H1 (cell line): ENCODE measurements around the gene FAM227B. TPM values are rescaled to one million over a fixed set of nuclear protein-coding genes. Genes with fewer than 3 reads are reported as not detected.

Experiments
- CTCF ChIA-PET: fragments of 300-600 bp; sonication (Branson Sonifier 250); formaldehyde crosslinking; loops from one replicate; lab custom pipeline; 2021; ENCODE audit not compliant: partially characterized antibody; lab: Charles Lee
- POLR2A ChIA-PET: fragments of 300-600 bp; sonication (Branson Sonifier 250); formaldehyde crosslinking; loops from one replicate; lab custom pipeline; 2021; ENCODE audit warnings: inconsistent platforms; ENCODE audit not compliant: partially characterized antibody; lab: Charles Lee
- DNase-seq, 2 experiments: peaks; one replicate each; pipeline versions ENCODE4 v3.0.0 to v3.0.0-alpha.2; 2010 to 2022; ENCODE audit warnings: low spot score in 2 of 2, low read depth in 1 of 2, mixed read lengths in 1 of 2
- FAIRE-seq: peaks from 2 replicates; lab custom pipeline; 2011; peaks lifted over from hg19 to GRCh38; lab: Jason Lieb, UNC
- H2AFZ ChIP-seq: 2 replicates; pipeline ENCODE4 v1.8.1; 2012; ENCODE audit warnings: low read length, inconsistent platforms
- H2AK5ac ChIP-seq: 2 replicates; pipeline ENCODE4 v1.6.1; 2013; ENCODE audit warnings: low read depth, low read length
- H2BK120ac ChIP-seq: replicated peaks from 2 replicates; pipeline ENCODE3; 2013; ENCODE audit warnings: low read depth, low read length, inconsistent platforms
- H2BK12ac ChIP-seq: 2 replicates; pipeline ENCODE4 v1.6.1; 2013; ENCODE audit warnings: low read depth, low read length
- H2BK15ac ChIP-seq: 2 replicates; pipeline ENCODE4 v1.6.1; 2013; ENCODE audit warnings: low read length
- H2BK20ac ChIP-seq: 2 replicates; pipeline ENCODE4 v1.6.1; 2013; ENCODE audit warnings: low read length
- H2BK5ac ChIP-seq: 2 replicates; pipeline ENCODE4 v1.6.1; 2013; ENCODE audit warnings: low read depth, low read length
- H3K14ac ChIP-seq: 2 replicates; pipeline ENCODE4 v1.6.1; 2013; ENCODE audit warnings: inconsistent platforms; ENCODE audit not compliant: insufficient read length
- H3K18ac ChIP-seq: 2 replicates; pipeline ENCODE4 v1.6.1; 2013; ENCODE audit warnings: low read length; ENCODE audit errors: extremely low read depth
- H3K23ac ChIP-seq: 2 replicates; pipeline ENCODE4 v1.6.1; 2013; ENCODE audit warnings: inconsistent platforms; ENCODE audit not compliant: insufficient read length
- H3K23me2 ChIP-seq: 2 replicates; pipeline ENCODE4 v1.6.1; 2013; ENCODE audit warnings: low read depth, low read length
- H3K27ac ChIP-seq: 2 replicates; pipeline ENCODE4 v1.6.1; 2011; ENCODE audit warnings: low read depth, low read length, inconsistent platforms
- H3K27me3 ChIP-seq, 4 experiments: replicated peaks in 1 of 4; 1 replicate in 1 of 4; 2 replicates in 3 of 4; pipeline versions ENCODE4 v1.6.1 to v1.8.1; 2011 to 2013; ENCODE audit warnings: low read length in 3 of 4, mild to moderate bottlenecking in 3 of 4, inconsistent platforms in 2 of 4, mixed read lengths in 2 of 4, moderate library complexity in 1 of 4; ENCODE audit not compliant: control insufficient read depth in 3 of 4, insufficient read depth in 3 of 4; ENCODE audit errors: extremely low read depth in 1 of 4
- H3K36me3 ChIP-seq, 4 experiments: 2 replicates each; pipeline versions ENCODE4 v1.6.1 to v1.8.1; 2011 to 2013; ENCODE audit warnings: mild to moderate bottlenecking in 4 of 4, low read length in 3 of 4, moderate library complexity in 2 of 4, control low read depth in 1 of 4, inconsistent platforms in 1 of 4; ENCODE audit not compliant: insufficient read depth in 4 of 4, control insufficient read depth in 2 of 4
- H3K4ac ChIP-seq: replicated peaks from 2 replicates; pipeline ENCODE3; 2013; ENCODE audit warnings: low read length, low read depth, mixed read lengths, inconsistent platforms; ENCODE audit not compliant: insufficient read length
- H3K4me1 ChIP-seq, 4 experiments: replicated peaks in 1 of 4; 1 replicate in 1 of 4; 2 replicates in 3 of 4; pipeline versions ENCODE4 v1.6.1 to v1.8.1; 2011 to 2013; ENCODE audit warnings: low read length in 3 of 4, inconsistent platforms in 2 of 4, mixed read lengths in 1 of 4; ENCODE audit not compliant: insufficient read depth in 4 of 4, control insufficient read depth in 3 of 4
- H3K4me2 ChIP-seq, 2 experiments: 2 replicates each; pipeline versions ENCODE4 v1.6.1 to v1.8.1; 2011 to 2013; ENCODE audit warnings: low read depth in 2 of 2, low read length in 2 of 2, control low read depth in 1 of 2, inconsistent platforms in 1 of 2, mild to moderate bottlenecking in 1 of 2; ENCODE audit not compliant: insufficient read depth in 1 of 2
- H3K4me3 ChIP-seq, 4 experiments: fragments of 200-600, 300-600 bp in 1 of 4; sonication (generic), shearing (Covaris generic), sonication (Bioruptor Twin) in 1 of 4; 2 replicates each; pipeline versions ENCODE4 v1.5.1 to v1.8.1; 2011 to 2016; ENCODE audit warnings: low read length in 4 of 4, low read depth in 3 of 4, control low read depth in 2 of 4, inconsistent platforms in 2 of 4, mild to moderate bottlenecking in 2 of 4, mixed read lengths in 1 of 4, moderate library complexity in 1 of 4; ENCODE audit not compliant: insufficient read depth in 2 of 4; ENCODE audit errors: extremely low read depth in 1 of 4
- H3K56ac ChIP-seq: replicated peaks from 2 replicates; pipeline ENCODE3; 2013; ENCODE audit warnings: low read depth, mild to moderate bottlenecking, mixed read lengths, low read length, inconsistent platforms; ENCODE audit not compliant: insufficient read length
- H3K79me1 ChIP-seq: 2 replicates; pipeline ENCODE4 v1.6.1; 2013; ENCODE audit warnings: low read depth, low read length, control low read depth
- H3K79me2 ChIP-seq, 2 experiments: 2 replicates each; pipeline versions ENCODE4 v1.6.1 to v1.8.1; 2012 to 2013; ENCODE audit warnings: low read length in 2 of 2, mild to moderate bottlenecking in 2 of 2, inconsistent platforms in 1 of 2; ENCODE audit not compliant: insufficient read depth in 2 of 2, control insufficient read depth in 1 of 2
- H3K9ac ChIP-seq, 4 experiments: replicated peaks in 1 of 4; 1 replicate in 1 of 4; 2 replicates in 3 of 4; pipeline versions ENCODE4 v1.6.1 to v1.8.1; 2011 to 2013; ENCODE audit warnings: low read depth in 3 of 4, low read length in 3 of 4, control low read depth in 2 of 4, mild to moderate bottlenecking in 2 of 4, moderate library complexity in 2 of 4, inconsistent platforms in 1 of 4; ENCODE audit errors: extremely low read depth in 1 of 4
- H3K9me3 ChIP-seq, 2 experiments: 2 replicates each; pipeline versions ENCODE4 v1.6.1 to v1.8.1; 2012 to 2013; ENCODE audit warnings: mild to moderate bottlenecking in 2 of 2, moderate library complexity in 2 of 2, control low read depth in 1 of 2, inconsistent platforms in 1 of 2, low read depth in 1 of 2, low read length in 1 of 2, mixed read lengths in 1 of 2; ENCODE audit not compliant: insufficient read depth in 2 of 2
- H4K20me1 ChIP-seq, 2 experiments: replicated peaks in 1 of 2; 2 replicates each; pipeline versions ENCODE3 to v1.8.1; 2011 to 2013; ENCODE audit warnings: inconsistent platforms in 2 of 2, low read length in 2 of 2, mild to moderate bottlenecking in 1 of 2; ENCODE audit not compliant: insufficient read depth in 2 of 2, control insufficient read depth in 1 of 2
- H4K5ac ChIP-seq: 2 replicates; pipeline ENCODE4 v1.6.1; 2013; ENCODE audit warnings: low read length, low read depth, mixed read lengths, inconsistent platforms; ENCODE audit not compliant: insufficient read length
- H4K8ac ChIP-seq: 2 replicates; pipeline ENCODE4 v1.8.0; 2013; ENCODE audit warnings: mild to moderate bottlenecking, moderate library complexity, low read length, inconsistent platforms; ENCODE audit not compliant: insufficient read depth; ENCODE audit errors: extremely low read depth
- H4K91ac ChIP-seq: replicated peaks from 2 replicates; pipeline ENCODE3; 2013; ENCODE audit warnings: low read length, mixed read lengths, inconsistent platforms; ENCODE audit not compliant: insufficient read length
- WGBS, 2 experiments: shearing (Covaris generic) in 1 of 2; methylation state at CpG; one replicate each; pipeline versions ENCODE4 v1.1.6 to v1.1.7; 2013 to 2015; ENCODE audit warnings: low lambda C conversion rate in 2 of 2, mixed read lengths in 2 of 2, inconsistent platforms in 1 of 2, low coverage in 1 of 2, missing lambda C conversion rate in 1 of 2; ENCODE audit not compliant: insufficient replicate concordance in 2 of 2, insufficient coverage in 1 of 2, insufficient read length in 1 of 2; ENCODE audit errors: extremely low coverage in 1 of 2, missing lambda C conversion rate in 1 of 2; 5-methylcytosine and 5-hydroxymethylcytosine counted together
- polyA plus RNA-seq, 7 experiments: library from polyadenylated mRNA; depleted of rRNA in 3 of 7; stranded (reverse) in 5 of 7; unstranded in 2 of 7; fragments of >200 nt in 5 of 7; fragments of 200-250 nt in 2 of 7; gene quantifications; 1 replicate in 5 of 7; 2 replicates in 1 of 7; 4 replicates in 1 of 7; pipeline versions ENCODE4 v1.2.1 to v1.2.3, GENCODE V29; 2011 to 2013; ENCODE audit warnings: missing spikeins in 2 of 7, mixed read lengths in 2 of 7
- total RNA-seq: library from RNA; stranded (reverse); fragmentation: NEBNext Ultra II Directional; extraction: Animal tissue kit (Norgen Biotek cat#: 25700); gene quantifications from 2 replicates; pipeline ENCODE4 v1.2.1, GENCODE V29; 2021
- TF ChIP-seq, protein P1 (sequence below): IDR thresholded peaks from 2 replicates; pipeline ENCODE4 v1.6.1; 2011; ENCODE audit warnings: low read length, improper control_type of control experiment

Gene FAM227B
- total and polyA plus RNA-seq, 2 of the 8 experiments (the other 6 are each of a cell fraction or from before 2014, with no cell fraction given), result 4.0 to 6.5 TPM

DNA sequence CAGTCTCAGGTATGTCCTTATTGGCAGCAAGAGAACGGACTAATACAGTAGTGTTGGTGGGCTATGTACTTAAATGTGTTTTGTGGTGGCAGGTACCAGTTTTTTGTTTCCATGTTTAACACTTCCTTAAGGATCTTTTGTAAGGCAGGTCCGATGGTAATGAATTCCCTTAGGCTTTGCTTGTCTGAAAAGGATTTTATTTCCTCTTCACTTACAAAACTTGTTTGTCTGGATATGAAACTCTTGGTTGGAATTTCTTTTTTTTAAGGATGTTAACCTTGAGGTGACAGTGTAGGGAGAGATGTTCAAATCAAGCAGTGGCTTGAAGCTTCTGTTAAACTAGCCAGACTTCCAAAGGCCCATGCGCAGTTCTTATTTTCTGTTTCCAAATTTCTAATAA lies 319.8 kb downstream of the FAM227B start:
- no peaks in the 10 kb centered on the region for H3K23me2 ChIP-seq
- H3K4ac ChIP-seq, result no peak overlapping the region
- H2BK120ac ChIP-seq, result no peak overlapping the region
- H3K36me3 ChIP-seq, result peaks cover 0 to 2% (median 0%) of the 10 kb centered on the region in 4 experiments; a peak in 3 of 8 replicates
- no peak overlapping the region for H4K8ac ChIP-seq
- H3K9me3 ChIP-seq, result 0 out of 4 replicates have a peak, but pooled peaks cover 0 to 2% of the 10 kb centered on the region in 2 experiments
- H3K18ac ChIP-seq, result no peak overlapping the region
- DNase-seq (no peak), FAIRE-seq (no peak)
- no peak overlapping the region for H2AFZ ChIP-seq
- H3K14ac ChIP-seq, result no peak overlapping the region
- no peak overlapping the region for H3K56ac ChIP-seq
- H4K20me1 ChIP-seq, result no peaks in the 10 kb centered on the region
- no peak overlapping the region for H3K9ac ChIP-seq
- 94% methylated on average over 3 of the region's 3 CpGs; no CpG with 5 or more reads in 1 of the 2 experiments for WGBS, 2 experiments
- POLR2A ChIA-PET, result no interaction called here
- no peak overlapping the region for H3K4me3 ChIP-seq
- CTCF ChIA-PET, result interaction anchor here (0.5 to 2.0 kb wide), 5 partner anchors 8 to 121 kb away, joined by 3 to 5 read pairs (median 4); no protein-coding TSS in a partner anchor
- H2AK5ac ChIP-seq, result no peak overlapping the region
- no peak overlapping the region for H3K23ac ChIP-seq
- H2BK12ac ChIP-seq, result no peak overlapping the region
- no peaks in the 10 kb centered on the region for H3K4me1 ChIP-seq
- no peak overlapping the region for H2BK5ac ChIP-seq
- H4K91ac ChIP-seq, result no peak overlapping the region
- H3K79me1 ChIP-seq, result no peaks in the 10 kb centered on the region
- no peak overlapping the region for H2BK20ac ChIP-seq
- H3K27ac ChIP-seq, result no peak overlapping the region
- no peak overlapping the region for H4K5ac ChIP-seq
- no peak overlapping the region for H2BK15ac ChIP-seq
- no peak overlapping the region for H3K4me2 ChIP-seq
- no peaks in the 10 kb centered on the region for H3K27me3 ChIP-seq
- H3K79me2 ChIP-seq, result no peaks in the 10 kb centered on the region; a peak in 1 of 4 replicates
- TF ChIP-seq, protein P1, sequence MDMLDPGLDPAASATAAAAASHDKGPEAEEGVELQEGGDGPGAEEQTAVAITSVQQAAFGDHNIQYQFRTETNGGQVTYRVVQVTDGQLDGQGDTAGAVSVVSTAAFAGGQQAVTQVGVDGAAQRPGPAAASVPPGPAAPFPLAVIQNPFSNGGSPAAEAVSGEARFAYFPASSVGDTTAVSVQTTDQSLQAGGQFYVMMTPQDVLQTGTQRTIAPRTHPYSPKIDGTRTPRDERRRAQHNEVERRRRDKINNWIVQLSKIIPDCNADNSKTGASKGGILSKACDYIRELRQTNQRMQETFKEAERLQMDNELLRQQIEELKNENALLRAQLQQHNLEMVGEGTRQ, result no peak
